ENCODE data around the gene QRSL1. TPM values are rescaled to one million over a fixed set of nuclear protein-coding genes. Genes with fewer than 3 reads are reported as not detected.

Gene QRSL1
- total and polyA plus RNA-seq, 10 of the 15 experiments (the other 5 are each of a cell fraction or from before 2014, with no cell fraction given), result 11.9 to 23.5 (median 15.5) TPM

DNA sequence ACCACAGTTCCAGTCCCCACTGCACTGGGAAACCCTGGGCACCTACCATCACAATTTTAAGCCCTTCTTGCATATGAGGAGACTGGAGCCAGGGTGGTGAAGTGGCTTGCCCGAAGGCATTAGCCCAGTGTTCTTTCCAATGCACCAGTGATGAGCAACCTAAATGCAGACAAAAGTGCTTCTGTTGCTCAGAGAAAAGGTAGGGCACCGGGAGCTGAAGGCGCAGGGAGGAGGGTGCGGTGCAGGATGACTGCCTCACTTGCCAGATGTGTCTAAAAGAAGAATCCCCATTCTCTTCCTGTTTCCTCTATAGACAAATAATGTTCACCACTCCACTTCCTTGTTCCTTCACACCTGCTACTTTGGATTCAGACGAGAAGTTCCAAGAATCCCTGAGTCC is 86.5 kb downstream of the QRSL1 start:
- Histone ChIP-seq H3K4me1 (ENCODE audit: control insufficient read depth, insufficient read depth, low read length) (peaks cover 7% of the 10 kb centered on the region), H4K20me1 (ENCODE audit: control insufficient read depth, insufficient read depth) (no peaks in the 10 kb centered on the region), H3K27me3 (replicated peaks in 1 of 2; ENCODE audit: control insufficient read depth in 2 of 2, insufficient read depth in 2 of 2, low read length in 1 of 2) (no peaks in the 10 kb centered on the region), H3K4me3 (no peak overlapping the region), H3K36me3 (ENCODE audit: control insufficient read depth in 2 of 2, insufficient read depth in 2 of 2, low read length in 1 of 2) (no peaks in the 10 kb centered on the region), H3K9ac (ENCODE audit: control insufficient read depth, insufficient read depth, low read length) (no peak overlapping the region), H3K9me3 (replicated peaks; ENCODE audit: control insufficient read depth, insufficient read depth, low read length) (no peaks in the 10 kb centered on the region), H3K79me2 (ENCODE audit: control insufficient read depth, insufficient read depth, low read length) (no peaks in the 10 kb centered on the region), H2AFZ (ENCODE audit: control insufficient read depth, low read depth, low read length) (peak overlapping the region; percentile 45), H3K4me2 (ENCODE audit: control insufficient read depth, insufficient read depth) (peak overlapping the region; percentile 54; the same call in 1 of the 2 replicates), H3K27ac (ENCODE audit: control insufficient read depth, insufficient read depth) (no peak overlapping the region)
- WGBS (ENCODE audit: insufficient coverage, insufficient replicate concordance, low lambda C conversion rate, missing lambda C conversion rate), result 37% methylated on average over 5 of the region's 5 CpGs
- intact Hi-C loops (cut with micrococcal nuclease; ENCODE audit: unreplicated experiment), result no loop called here
- no peak for DNase-seq (ENCODE audit: low read depth, low spot score)
- BruUV-seq (replicated peaks), result no TSS peak
- ChIA-PET RAD21 (ENCODE audit: unreplicated experiment) (no interaction called here), SMC1A (ENCODE audit: uncharacterized antibody, unreplicated experiment) (no interaction called here), CTCF (no interaction called here), POLR2A (no interaction called here)
- in situ Hi-C loops (cut with MboI), result no loop called here
- TF ChIP-seq BACH1 (IDR thresholded peaks at IDR 0.05; ENCODE audit: borderline replicate concordance), result no peak
- no peak for TF ChIP-seq USF2 (IDR thresholded peaks at IDR 0.05; ENCODE audit: borderline replicate concordance, low read depth, low read length)
- TF ChIP-seq ETV6 (conservative IDR thresholded peaks at IDR 0.05 in 1 of 2, IDR thresholded peaks at IDR 0.05 in 1 of 2; ENCODE audit: borderline replicate concordance in 1 of 2, low read depth in 1 of 2), result no peak
- TF ChIP-seq HCFC1 (IDR thresholded peaks at IDR 0.05; ENCODE audit: low read length), result no peak
- TF ChIP-seq MXI1 (IDR thresholded peaks at IDR 0.05; ENCODE audit: low read depth, low read length), result no peak
- no peak for TF ChIP-seq KLF5 (IDR thresholded peaks at IDR 0.05; ENCODE audit: partially characterized antibody)
- TF ChIP-seq PAX5 (IDR thresholded peaks at IDR 0.05; ENCODE audit: borderline replicate concordance, low read depth, low read length), result no peak
- no peak for TF ChIP-seq TCF12 (IDR thresholded peaks at IDR 0.05; ENCODE audit: low read depth, low read length)
- no peak for TF ChIP-seq TCF7 (IDR thresholded peaks at IDR 0.05; ENCODE audit: borderline replicate concordance)
- no peak for TF ChIP-seq WRNIP1 (IDR thresholded peaks at IDR 0.05; ENCODE audit: borderline replicate concordance, low read depth, low read length)
- TF ChIP-seq EP300 (IDR thresholded peaks at IDR 0.05; ENCODE audit: borderline replicate concordance in 1 of 2, control insufficient read depth in 1 of 2, low read depth in 2 of 2, low read length in 2 of 2), result no peak
- FAIRE-seq, result no peak
- no peak for ATAC-seq

Data from GM12878 (cell line).